GM21447 (cell line): ENCODE measurements around the gene ZBTB18.

Source experiments
- ATAC-seq: cut with Tn5 transposase; IDR thresholded peaks from one replicate; pipeline ENCODE4 v1.9.1; 2021; ENCODE audit not compliant: unreplicated experiment

Gene ZBTB18

GRCh38 chr1:244060686-244061085 is 9.6 kb downstream of the ZBTB18 start:
- ATAC-seq: no peak

- ATAC-seq: no peak
These were observed 11.2 kb downstream of the ZBTB18 start for GRCh38 chr1:244062156-244062725.

DNA sequence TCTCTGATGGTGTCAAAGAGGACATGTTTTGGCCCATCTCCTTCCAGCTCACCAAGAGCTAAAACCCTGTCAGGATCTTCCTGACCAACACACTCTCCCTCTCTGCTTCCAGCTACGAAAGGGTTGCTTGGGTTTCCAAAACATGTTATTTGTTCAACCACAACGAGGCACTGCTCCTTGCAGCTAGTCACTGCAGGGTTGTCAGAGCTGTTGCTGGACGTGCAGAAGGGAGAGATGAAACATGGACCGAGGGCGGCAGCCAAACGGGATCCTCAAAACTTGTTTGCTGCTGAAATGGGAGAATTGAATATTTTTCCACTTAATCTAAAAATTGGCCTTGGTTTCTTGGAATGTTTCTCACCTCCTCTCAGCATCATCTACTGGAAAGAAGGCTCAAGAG is 12.4 kb downstream of the ZBTB18 start:
- ATAC-seq: no peak

GRCh38 chr1:244064621-244065020 is 13.5 kb downstream of the ZBTB18 start:
- ATAC-seq: no peak

GRCh38 chr1:244065063-244065793 is 14.1 kb downstream of the ZBTB18 start:
- no peak for ATAC-seq

- ATAC-seq: no peak
These were observed 14.9 kb downstream of the ZBTB18 start for GRCh38 chr1:244065960-244066388.

DNA sequence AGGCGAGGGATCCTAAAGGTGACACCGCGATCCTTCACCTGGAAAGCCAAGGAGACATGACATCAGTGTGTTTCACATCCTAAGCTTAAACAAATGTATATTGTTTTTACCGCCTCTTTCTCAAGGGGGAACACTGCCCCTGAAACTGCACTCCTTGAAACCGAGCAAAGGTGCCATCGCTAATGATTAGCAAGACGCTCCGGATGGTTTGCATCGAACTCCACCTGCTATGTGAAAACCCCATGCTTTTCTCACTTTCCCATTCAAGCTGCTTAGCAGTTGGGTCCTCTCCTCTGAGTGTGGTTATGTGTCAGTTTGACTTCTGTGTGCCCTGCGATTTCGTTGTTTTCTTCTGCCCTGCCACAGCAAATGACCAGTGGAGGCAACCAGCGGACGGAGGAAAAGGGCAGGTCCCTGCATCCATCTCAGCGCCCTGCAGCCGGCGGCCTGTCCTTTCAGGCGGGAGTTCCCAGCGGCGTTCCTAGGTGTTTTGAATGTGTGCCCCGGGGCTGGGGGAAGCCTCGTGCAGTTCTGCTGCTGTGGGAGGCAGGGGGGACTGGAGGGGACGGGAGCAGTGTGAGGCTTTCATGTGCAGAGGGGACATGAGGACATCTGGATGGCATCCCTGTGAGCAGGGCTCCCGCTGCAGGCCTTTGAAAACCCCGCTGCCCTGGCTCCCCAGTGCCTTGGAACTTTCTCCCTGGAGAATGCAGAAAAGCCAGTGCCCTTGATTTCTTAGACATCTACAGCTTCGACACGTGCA is 16.1 kb downstream of the ZBTB18 start:
- no peak for ATAC-seq

GRCh38 chr1:244067893-244068292 is 16.8 kb downstream of the ZBTB18 start:
- no peak for ATAC-seq

- ATAC-seq: no peak
These were observed 17.5 kb downstream of the ZBTB18 start for GRCh38 chr1:244068567-244068966.

- ATAC-seq: no peak
These were observed 18.3 kb downstream of the ZBTB18 start for GRCh38 chr1:244069326-244069898.

DNA sequence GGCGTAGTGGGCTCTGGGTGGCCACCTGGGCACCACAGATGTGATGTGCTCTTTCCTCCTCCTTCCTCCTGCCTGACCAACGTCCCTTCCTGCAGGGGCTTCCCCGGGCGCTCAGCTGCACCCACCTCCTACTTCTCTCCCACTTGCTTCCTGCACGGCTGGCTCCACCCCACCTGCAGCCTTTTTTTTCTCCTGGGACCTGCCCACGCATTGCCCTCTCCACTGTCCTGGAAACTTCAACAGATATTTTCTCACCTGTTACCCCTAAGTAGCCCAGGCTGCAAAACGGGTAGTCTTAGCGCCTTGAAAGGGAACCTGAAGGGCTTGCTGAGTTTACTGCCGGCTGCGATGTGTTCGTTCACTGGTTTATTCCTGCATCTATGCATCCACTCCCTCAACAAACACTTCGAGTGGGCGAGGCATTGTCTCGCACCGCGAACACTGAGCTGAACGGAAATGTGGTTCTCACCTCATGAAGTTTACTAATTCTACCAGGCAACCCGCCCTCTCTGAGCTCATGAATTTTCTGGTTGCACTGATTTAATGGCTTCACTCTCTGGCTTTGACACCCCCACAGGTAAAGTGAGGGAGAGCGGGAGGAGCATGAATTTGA is 23.6 kb downstream of the ZBTB18 start:
- peak; percentile 68 for ATAC-seq

- ATAC-seq: peak; percentile 25
These were observed 24.2 kb downstream of the ZBTB18 start for GRCh38 chr1:244075247-244075722.

DNA sequence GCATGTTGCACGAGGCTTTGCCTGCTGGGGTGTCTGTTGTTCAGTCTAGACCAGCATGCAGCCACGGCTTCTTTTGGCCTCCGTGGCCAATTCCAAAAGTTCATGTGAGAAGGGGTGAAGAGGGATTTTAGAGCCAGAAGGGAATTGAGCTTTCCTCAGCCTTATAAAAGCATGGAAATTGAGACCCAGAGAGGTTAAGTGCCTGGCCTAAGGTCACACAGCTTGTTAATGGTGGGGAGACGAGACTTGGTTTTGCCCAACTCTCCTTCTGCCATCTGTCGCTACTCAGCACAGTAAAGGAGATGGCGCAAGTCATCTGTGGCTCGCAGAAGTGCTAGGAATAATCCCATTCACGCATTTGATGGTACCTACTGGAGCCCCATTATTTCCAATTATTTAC is 25.7 kb downstream of the ZBTB18 start:
- ATAC-seq: no peak

GRCh38 chr1:244077473-244078220 is 26.6 kb downstream of the ZBTB18 start:
- no peak for ATAC-seq

- ATAC-seq: no peak
These were observed 29.4 kb downstream of the ZBTB18 start for GRCh38 chr1:244080343-244080929.

DNA sequence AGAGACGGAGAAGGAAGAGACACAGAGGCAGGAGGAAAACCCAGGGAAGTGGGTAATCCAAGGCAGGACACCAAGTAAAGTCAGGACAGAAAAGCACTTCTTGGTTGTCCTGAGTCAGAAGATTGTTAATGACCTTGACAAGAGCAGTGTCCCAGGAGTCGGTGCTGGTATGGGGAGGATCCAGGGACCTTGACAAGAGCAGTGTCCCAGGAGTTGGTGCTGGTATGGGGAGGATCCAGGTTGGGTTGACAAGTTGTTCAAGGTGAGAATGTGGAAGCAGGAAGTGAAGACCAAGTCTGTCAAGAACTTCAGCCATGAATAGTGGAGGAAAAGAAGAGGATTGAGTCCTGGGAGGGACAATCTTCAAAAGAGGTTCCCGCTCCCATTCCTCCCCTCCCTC is 31.9 kb downstream of the ZBTB18 start:
- no peak for ATAC-seq

- no peak for ATAC-seq
These were observed 32.4 kb downstream of the ZBTB18 start for GRCh38 chr1:244083383-244083943.

DNA sequence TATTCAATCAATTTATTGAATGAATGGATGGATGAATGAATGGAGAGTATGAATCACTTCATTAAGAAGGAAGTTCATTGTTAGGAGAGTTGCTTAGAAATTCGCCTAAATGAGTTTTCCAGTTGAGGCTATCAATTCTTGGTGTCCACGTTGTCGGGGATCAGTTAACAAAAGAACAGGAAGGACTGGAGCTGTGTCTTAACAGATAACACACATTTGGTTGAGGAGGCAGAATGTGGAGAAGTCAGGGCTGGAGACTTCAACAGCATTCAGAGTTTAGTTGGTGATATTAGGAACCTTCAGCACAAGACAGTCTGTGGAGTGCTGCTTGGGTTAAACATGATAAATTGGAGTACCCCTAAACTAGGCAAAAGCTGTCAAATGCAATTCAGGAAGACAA is 33.7 kb downstream of the ZBTB18 start:
- ATAC-seq: no peak

GRCh38 chr1:244085891-244086290 is 34.8 kb downstream of the ZBTB18 start:
- ATAC-seq: no peak
